CD4-positive, alpha-beta T cell treated with Interferon alpha-2 for 1 hour (primary cell): ENCODE results near the gene PDE8A.
A peak's percentile ranks its signal among the peaks of the same experiment; 100 is the strongest.

ENCODE experiments used
- DNase-seq, 2 donors: peaks; one replicate each; pipeline ENCODE4 v3.0.0-alpha.2; 2020 to 2022

The PDE8A gene

DNA sequence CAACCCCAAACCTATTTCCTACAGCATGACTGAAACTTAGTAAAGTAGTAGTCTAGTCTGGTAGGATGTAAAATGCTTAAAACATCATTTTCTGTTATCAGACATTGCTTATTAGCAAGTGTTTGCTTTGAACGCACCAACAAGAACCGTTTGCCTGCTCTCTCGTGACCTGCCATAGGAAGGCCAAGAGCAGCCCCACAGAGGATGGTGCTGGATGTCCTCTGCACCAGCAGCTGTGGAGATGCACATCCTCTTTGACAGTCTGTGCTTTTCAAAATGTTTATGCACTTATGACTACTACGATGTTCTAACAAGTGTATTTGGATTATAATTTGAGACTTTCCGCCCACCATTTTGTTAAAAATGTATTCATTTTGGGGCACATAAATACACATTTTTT lies 59.6 kb downstream of the PDE8A start:
- no peak for DNase-seq

DNA sequence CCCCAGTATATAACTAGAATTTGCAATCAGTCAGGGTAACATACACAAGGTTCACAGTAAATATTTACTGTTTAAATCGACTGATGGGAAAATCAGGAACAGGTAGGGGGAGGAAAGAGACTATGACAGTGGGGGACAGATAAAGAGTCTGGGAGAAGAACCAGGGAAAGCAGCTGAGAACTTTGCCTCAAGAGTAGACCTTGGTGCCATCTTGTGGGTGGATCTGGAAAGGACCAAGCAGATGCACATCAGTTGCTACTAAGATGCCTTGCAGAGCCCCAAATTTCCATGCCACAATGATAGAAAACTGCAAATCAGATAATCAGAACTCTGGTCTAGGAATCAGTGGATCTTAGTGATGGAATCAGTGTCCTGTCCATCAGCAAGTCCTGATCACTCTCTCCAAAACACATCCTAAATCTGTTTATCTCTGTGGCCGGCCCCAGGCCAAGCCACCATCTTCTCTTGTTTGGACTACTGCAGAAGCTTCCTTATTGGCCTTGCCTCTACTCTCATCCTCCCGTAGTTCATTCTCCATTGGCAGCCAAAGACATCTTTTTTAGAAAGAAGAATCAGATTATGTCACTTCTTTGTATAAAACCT lies 62.7 kb downstream of the PDE8A start:
- peak; percentile 45 to 59 for DNase-seq

DNA sequence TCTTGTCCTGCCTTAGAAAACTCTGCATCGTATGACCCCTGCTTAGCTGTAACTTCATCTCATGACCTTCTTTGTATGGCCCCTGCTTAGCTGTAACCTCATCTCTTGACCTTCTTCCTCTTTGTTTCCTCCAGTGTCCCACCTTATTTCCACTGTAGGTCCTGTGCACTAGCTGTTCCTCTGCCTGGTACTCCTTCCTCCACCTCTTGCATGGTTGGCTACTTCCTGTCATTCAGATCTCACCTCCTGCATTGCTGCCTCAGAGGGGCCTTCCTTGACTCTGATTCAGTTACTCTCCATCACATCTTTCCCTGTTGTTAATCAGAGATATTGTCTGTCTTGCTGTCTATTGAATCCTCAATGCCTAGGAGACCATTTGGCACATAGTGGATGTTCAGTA lies 63.2 kb downstream of the PDE8A start:
- DNase-seq, result no peak

DNA sequence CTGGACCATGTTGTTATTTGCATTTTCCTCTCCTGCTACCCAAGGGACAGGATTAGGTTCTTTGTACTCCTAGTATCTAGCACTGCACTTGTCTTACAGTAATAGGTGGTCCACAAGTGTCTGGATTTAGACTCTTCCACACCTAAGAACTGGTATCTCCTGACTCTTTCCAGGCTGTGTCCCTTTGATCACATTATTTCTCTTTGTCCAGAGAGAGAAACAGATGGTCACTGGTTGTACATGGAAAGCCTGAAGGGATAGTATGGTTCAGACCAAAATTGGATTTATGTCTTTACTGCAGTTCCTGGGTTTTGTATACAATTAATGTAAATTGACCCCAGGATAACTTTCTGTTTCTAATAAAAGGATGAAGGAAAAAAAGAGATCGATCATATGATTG lies 64.0 kb downstream of the PDE8A start:
- no peak for DNase-seq

DNA sequence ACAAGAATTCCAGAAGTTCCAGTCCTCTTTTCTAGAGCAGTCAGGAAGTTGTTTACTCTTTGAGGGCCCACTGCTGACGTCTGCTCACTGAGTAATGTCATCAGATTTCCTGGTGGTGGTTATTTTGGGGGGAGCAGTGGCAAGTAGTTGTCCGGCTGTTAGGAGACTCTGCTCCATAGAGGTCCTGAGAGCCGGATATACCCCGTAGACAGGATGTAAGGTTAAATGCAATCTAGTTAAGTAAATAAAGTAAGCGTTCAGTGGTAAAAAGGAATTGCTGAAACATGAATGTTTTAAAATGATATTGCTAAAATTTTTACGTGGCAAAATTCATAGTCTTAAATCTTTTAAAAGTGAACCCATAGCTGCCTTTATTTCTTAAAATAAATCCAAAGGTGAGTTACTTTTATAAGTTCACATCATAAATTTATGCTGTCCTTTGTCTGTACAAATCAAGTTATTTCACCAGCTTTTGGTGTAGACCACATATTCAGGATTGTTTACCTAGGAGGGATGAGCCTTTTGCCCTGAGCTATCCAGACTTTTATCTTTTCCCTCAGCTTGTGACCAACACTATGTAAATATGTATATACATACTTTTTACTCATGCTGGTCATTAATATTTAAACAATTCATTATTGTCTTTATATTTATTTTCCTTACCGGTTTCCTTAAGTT lies 65.8 kb downstream of the PDE8A start:
- peak in 1 of 2 donors; percentile 9 for DNase-seq

DNA sequence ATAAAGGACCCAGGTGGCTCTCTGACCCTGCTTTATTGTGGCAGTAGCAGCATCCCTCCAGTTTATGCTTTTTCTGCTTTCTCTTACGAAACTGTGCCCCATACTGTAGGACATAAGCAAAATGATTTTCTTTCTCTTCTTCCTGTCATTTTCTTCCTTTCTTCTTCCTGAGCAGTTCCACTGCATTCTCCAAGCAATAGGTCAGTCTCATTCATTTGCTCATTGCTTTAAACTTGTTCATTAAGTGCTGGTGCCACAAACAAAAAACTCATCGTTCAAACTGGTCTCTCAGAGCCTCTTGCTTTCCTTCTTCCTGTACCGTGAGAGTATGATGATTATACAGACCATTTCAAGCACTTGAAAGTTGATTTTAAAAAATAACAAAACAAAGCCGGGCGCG lies 66.8 kb downstream of the PDE8A start:
- DNase-seq, result no peak

DNA sequence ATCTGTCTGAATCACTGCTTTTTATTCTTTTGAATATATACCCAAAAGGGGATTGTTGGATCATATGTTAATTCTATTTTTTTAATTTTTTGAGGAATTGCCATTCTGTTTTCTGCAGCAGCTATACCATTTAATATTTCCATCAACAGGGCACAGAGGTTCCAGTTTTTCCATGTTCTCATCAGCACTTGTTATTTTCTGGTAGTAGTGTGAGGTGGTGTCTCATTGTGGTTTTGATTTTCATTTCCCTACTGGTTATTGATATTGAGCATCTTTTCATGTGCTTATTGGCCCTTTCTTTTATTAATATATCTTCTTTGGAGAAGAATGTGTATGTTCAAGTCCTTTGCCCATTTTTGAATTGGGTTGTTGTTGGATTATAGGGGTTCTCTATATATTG lies 68.1 kb downstream of the PDE8A start:
- DNase-seq, result no peak

DNA sequence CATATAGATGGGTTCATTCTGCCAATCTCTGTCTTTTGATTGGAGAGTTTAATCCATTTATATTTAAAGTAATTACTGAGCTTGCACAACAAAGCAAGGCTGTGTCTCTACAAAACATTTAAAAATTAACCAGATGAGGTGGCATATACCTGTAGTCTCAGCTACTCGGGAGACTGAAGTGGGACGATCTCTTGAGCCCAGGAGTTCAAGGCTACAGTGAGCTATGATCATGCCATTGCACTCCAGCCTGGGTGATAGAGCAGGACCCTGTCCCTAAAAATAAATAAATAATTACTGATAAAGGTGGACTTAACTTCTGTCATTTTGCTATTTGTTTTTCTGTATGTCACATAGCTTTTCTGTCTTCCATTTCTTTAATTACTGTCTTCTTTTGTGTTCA lies 78.1 kb downstream of the PDE8A start:
- no peak for DNase-seq

DNA sequence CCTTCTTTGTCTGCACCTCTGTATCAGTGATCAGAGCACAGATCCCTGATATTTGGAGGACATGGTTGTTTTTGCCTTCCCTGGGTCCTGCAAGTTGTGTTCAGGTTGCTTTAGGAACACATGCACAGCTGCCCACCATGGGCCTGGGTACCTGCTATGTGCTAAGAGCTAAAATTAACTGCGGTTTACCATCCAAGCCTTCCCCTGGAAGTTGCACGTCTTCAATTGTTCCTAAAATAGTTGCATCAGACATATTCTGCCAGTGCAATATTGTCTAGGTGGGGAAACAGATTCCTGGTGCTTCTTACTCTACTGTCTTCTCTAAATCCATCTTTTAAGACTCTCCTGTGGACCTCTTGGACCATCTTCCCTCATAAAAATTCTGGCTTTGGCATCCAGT lies 80.9 kb downstream of the PDE8A start:
- DNase-seq, result no peak

DNA sequence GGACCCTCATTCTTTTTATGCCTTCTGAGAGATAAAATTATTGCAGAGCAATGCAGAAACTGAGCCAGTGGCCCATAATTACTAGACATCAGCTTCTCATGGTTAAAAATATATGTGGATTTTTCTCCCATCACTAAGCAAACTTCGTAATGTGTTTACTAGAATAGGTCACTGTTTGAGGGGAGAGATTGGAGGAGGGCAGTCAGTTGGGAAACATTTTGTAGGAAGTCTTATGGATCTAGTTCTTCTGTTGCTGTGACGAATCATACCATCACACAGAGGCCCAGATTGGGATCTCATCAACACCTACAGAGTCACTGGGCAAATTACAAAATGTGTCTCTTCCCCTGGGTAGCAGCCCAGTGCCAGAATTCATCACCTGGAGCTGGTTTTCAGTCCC lies 81.4 kb downstream of the PDE8A start:
- DNase-seq, result no peak

DNA sequence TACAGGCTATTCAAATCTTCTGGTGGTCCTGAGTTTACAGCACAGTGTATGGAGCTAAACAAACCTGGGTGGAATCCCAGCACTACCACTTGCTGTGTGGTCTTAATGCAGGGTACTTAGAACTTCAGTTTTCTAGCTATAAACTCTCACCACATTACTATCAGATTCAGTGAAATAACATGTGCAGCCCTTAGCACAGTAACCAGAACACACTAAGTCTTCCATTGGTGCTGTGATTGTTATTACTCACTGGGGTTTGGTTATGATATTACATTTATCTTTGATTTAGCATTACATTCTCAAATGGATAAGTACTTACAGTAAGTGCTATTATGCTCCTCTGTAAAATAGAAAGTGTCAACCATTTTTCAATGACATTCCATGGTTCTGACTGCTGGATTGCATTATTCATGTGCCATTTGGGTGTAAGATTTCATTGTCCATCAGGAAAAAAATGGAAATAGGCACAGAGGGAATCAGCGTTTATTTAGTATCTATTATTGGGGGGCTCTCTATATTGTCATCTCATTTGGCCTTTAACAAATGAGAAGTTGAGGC lies 81.9 kb downstream of the PDE8A start:
- DNase-seq, result no peak

DNA sequence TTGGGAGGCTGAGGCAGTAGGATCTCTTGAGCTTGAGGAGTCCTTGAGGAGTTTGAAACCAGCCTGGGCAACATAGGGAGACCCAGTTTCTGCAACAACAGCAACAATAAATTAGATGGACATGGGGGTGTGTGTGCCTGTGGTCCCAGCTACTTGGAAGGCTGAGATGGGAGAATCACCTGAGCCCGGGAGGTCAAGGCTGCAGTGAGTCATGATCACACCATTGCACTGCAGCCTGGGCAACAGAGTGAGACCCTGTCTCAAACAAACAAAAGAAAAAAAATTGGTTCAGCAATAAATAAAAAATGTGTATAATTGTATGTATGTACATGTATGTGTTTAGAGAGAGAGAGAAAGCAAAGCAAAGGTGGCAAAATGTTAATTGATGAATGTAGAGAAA lies 83.1 kb downstream of the PDE8A start:
- no peak for DNase-seq

DNA sequence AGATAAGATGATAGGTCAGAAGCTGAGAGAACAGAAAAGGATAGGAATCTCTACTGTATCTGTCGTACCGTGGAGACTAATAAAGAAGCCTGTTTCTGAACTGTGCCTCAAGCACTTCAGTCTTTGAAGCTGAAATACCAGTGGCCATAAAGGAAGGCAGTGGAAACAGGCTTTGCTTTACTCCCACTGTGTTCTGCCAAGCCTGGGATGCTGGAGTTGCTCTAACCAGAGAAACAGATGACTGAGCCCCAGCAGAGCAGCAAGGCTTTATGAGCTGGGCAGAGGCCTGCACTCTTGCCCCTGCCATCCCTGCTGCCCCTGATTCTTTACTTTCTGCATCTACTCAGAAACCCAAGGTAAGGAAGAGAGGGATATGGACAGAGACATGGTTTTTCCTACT lies 89.4 kb downstream of the PDE8A start:
- DNase-seq, result no peak

DNA sequence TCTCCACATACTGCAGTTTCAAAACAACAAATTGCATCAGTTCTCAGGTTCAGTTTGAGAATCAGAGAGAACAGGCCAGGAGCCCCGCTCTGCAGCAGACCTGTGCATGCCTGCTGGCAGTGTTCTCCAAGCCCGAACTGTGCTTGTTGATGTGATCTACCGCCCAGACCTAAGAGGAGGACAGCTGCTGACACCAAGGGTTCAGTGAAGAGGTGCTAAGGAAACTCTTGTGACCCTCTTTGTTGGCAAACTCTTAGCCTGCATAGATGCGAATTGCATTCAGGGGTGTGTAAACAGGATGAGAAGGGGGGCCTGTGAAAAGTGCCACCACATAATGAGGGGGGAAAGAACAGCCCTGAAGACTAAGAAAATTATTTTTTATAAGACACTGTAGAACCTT lies 89.8 kb downstream of the PDE8A start:
- no peak for DNase-seq

DNA sequence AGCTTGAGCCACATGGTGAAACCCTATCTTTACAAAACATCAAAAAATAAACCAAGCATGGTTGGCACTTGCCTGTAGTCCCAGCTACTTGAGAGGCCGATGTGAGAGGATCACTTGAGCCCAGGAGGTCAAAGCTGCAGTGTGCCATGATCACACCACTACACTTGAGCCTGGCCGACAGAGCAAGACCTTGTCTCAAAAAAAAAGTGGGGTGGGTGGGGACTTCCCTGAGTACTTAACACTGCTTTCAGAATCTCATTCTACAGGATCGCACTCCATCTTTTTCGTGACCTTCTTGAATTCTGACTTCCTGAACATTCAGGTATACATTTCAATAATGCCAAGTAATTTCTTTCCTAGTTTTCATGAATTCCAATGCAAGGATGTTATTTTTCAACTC lies 91.3 kb downstream of the PDE8A start:
- no peak for DNase-seq

DNA sequence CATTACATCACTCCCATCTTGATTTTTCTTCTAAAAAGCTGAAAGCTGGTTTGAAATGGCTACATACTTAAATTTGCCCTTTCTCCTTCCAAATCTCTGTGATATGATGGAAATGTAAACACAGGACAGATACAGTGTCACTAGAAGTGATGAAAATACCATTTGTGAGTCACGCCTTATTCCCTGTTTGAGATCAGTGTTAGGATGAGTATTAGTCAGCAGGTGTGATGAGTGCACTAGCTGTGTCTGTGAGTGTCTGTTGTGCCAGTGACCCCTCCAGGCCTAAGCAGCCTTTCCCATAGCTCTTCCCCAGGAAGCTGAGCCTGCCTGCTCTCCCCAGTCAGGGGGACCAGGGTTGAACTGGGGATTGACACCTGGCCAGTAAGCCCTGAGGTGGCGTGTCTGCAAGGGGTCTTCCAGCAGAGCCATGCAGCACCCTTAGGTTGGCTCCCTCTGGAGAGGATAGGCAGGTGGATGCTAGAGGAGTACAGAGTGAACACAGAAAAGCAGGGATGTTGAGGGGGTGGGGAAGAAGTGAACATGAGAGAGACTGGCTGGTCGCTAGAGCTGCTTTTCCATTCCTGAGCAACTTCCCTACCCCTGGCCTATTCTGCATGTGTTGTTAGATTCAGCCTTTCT lies 92.0 kb downstream of the PDE8A start:
- no peak for DNase-seq

DNA sequence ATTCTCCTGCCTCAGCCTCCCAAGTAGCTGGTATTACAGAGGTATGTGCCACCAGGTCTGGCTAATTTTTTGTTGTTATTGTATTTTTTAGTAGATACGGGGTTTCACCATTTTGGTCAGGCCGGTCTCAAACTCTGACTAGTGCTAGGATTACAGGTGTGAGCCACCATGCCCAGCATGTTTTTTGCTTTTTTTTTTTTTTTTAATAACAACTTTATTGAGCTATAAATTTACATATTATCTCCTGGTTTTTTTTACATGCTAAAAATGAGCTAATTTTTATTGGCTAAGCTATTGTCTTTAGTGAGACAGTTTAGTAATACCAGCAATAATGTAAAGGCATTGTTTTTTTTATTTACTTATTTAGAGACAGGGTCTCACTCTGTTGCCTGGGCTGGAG lies 105.2 kb downstream of the PDE8A start:
- DNase-seq, result no peak

DNA sequence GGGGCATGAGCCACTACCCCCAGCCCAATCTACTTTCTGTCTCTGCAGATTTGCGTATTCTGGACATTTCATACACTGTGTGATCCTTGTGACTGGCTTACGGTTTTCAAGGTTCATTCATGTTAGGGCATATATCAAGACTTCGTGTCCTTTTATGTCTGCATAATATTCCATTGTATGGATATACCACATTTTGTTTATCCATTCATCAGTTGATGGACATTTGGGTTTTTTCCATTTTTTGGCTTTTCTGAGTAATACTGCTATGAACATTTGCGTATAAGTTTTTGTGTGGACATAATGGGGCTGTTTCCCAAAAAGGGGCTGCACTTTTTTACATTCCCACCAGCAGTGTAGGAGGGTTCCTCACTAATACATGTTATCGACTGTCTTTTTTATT lies 106.6 kb downstream of the PDE8A start:
- no peak for DNase-seq

DNA sequence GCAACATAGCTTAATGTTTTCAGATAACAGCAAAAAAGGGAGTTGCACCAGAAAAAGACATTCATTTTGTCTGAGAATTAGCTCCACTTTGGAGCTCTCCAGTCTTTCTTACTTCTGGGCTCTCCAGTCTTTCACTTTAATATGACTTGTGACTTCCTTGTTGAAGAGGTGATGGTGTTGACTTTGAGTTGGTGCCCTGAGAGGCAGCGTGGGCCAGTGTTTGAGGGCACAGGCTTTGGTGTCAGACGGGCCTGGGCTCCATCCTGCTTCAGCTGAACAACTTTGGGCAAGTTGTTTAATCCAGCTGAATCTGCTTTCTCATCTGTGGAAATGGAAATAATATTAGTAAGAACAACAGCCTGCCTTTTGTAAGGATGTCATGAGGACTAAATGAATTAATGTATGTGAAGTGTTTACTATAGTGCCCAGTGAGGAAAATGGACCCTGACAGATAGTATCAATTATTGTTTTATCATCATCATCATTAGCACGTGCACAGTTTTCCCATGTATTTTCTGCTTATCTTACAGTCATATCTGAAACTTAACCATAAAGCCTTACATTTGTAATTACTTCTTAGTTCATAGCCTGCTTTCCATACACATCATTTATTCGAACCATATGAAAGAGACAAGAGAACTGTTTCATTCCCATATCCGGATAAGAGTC lies 108.4 kb downstream of the PDE8A start:
- DNase-seq, result no peak

DNA sequence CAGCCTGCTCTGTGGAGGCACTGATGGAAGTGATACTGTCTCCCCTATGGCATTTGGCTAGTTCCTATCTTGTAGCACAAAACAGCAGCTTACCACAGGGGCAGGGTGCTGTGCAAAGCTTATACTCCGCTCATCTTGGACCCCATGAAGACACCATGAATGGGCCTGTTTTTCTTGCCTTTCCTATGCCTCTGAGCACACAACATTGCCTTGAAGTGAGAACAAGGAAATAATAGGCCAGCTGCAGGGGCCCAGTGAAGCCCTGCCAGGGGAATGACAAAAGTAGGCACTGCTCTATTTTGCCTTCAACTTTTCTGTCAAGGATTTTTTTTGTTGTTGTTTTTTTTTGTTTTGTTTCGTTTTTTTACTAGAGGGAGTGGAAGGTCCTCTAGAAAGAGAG lies 110.3 kb downstream of the PDE8A start:
- DNase-seq, result no peak

DNA sequence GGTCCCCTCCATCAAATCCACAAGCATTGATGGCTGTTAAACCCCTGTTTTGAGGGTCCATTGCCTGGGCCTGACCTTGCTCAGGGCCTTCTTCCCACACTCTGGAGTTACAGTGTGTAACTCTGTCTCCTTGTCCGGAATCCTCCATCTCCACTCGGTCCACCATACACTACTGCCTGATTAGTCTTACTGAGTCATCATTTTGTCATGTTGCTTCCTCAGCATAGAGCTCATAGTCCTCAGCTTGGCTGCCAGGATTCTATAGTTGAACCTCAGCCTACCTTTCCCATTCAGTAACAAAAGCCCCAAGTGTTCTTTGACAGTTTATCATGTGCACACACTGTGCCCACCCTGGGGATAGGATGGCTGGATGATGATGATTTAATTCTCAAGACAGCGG lies 113.0 kb downstream of the PDE8A start:
- no peak for DNase-seq

DNA sequence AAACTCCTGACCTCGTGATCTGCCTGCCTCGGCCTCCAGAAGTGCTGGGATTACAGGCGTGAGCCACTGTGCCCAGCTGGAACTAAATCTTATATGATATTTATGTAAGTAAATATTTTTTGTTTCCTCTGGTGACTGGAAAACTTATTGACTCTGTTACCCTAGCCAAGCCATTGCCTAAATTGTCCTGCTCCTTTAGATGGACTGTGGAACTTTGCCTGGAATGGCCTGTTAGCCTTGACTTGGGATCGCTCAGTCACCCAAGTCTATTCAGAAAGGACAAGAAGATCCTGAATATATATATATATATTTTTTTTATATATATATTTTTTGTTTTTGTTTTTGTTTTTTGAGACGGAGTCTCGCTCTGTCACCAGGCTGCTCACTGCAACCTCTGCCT lies 113.9 kb downstream of the PDE8A start:
- no peak for DNase-seq

DNA sequence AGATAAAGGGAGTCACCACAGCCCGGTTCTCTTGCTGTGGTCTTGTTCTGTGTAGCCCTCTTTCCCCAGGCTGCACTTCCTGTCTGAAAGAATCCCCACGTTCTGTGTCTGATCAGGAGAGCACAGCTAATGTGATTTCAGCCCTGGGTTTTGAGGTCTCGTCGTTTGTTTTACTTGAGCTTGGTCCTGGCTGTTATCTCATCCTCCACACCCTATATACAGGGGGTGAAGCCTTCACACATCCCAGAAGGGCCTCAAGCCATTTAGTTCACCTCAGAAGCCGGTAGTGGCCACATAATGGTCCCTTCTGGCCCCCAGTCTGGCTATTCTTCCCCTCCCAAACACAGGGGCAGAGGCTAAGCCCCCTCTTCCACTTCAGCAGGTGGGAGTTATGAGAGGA lies 115.6 kb downstream of the PDE8A start:
- DNase-seq, result no peak

DNA sequence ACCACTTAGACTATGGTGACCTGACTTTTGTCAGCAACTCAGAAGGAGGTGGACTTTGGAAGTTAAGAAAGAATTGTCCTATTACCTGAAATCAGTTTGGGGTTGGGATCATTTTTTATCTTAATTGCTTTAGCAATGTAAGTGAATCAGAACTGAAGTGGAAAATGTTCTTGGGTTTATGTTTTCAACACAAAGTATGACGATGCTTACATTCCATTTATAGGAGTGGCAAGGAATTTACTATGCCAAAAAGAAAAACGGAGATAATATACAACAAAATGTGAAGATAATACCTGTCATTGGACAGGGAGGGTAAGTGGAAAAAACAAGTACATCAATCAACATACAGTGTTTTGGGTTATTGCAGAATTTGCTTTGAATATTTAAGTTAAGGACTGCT lies 116.1 kb downstream of the PDE8A start:
- no peak for DNase-seq
